HT-29 (cell line): Measurements from ENCODE around the gene NDOR1. TPM values are rescaled to one million over a fixed set of nuclear protein-coding genes. Genes with fewer than 3 reads are reported as not detected.

Experiments
- DNase-seq: peaks from one replicate; pipeline ENCODE4 v3.0.0-alpha.2; 2015; ENCODE audit warnings: low spot score
- total RNA-seq: library from RNA; depleted of rRNA; stranded (reverse); fragments of >200 nt; shearing (Covaris generic); gene quantifications from 2 replicates; pipeline ENCODE4 v1.2.3, GENCODE V29; 2014

The NDOR1 gene
- total RNA-seq, 1 experiment from 2014 or later: 23.9 TPM

- DNase-seq: no peak
Observed at GRCh38 chr9:137219757-137220316, 14.3 kb downstream of the NDOR1 start.

GRCh38 chr9:137220317-137221094 lies 15.0 kb downstream of the NDOR1 start:
- DNase-seq: no peak

- no peak for DNase-seq
Observed at GRCh38 chr9:137221095-137221505, 15.6 kb downstream of the NDOR1 start.

- DNase-seq: no peak
Observed at GRCh38 chr9:137221506-137222111, 16.1 kb downstream of the NDOR1 start.

- DNase-seq: no peak
Observed at GRCh38 chr9:137222190-137223077, 16.9 kb downstream of the NDOR1 start, which contains the start of gene RNF208. Gene RNF208 (minus strand): TSS chr9:137222240. CDS start chr9:137221212, 1,028 bp downstream.

GRCh38 chr9:137223078-137223970 lies 17.8 kb downstream of the NDOR1 start:
- DNase-seq: peak; percentile 98

GRCh38 chr9:137224830-137225694 lies 19.6 kb downstream of the NDOR1 start, which contains the start of gene CYSRT1:
Gene CYSRT1 (plus strand): TSS chr9:137225174. CDS start chr9:137225622, 448 bp downstream.
- no peak for DNase-seq

- no peak for DNase-seq
Observed at GRCh38 chr9:137225699-137226331, 20.3 kb downstream of the NDOR1 start.

- no peak for DNase-seq
Observed at GRCh38 chr9:137226338-137227053, 21.0 kb downstream of the NDOR1 start.

GRCh38 chr9:137227054-137227852 lies 21.8 kb downstream of the NDOR1 start, which contains the start of gene RNF224:
Gene RNF224 (plus strand): TSS chr9:137227502. CDS start chr9:137228336, 834 bp downstream.
- DNase-seq: peak; percentile 97

- DNase-seq: no peak
Observed at GRCh38 chr9:137227853-137228505, 22.5 kb downstream of the NDOR1 start.

- no peak for DNase-seq
Observed at GRCh38 chr9:137228506-137228967, 23.0 kb downstream of the NDOR1 start.

- DNase-seq: no peak
Observed at GRCh38 chr9:137228968-137229896, 23.7 kb downstream of the NDOR1 start.

GRCh38 chr9:137229903-137230704 lies 24.6 kb downstream of the NDOR1 start:
- no peak for DNase-seq
